ENCODE results near the gene CYP4F2. TPM values are rescaled to one million over a fixed set of nuclear protein-coding genes. Genes with fewer than 3 reads are reported as not detected.

The CYP4F2 gene
- total and polyA plus RNA-seq, 9 of the 15 experiments (the other 6 are each of a cell fraction or from before 2014, with no cell fraction given) = 0.10 to 0.56 (median 0.32) TPM; not detected in 2

GRCh38 chr19:15944401-15944800, 46.5 kb upstream of the CYP4F2 start (continued):
- TF ChIP-seq ZNF280B (CRISPR knock-in tag; IDR thresholded peaks at IDR 0.05) (peak; percentile 81), CBX3 (IDR thresholded peaks at IDR 0.05; ENCODE audit: borderline replicate concordance in 1 of 2, low read length in 2 of 2) (peak in 1 of 2 experiments; percentile 65; a peak in 1 of 3 replicates), FOXA1 (IDR thresholded peaks at IDR 0.05; ENCODE audit: borderline replicate concordance) (no peak), CUX1 (CRISPR knock-in tag; IDR thresholded peaks at IDR 0.05) (no peak), CREM (IDR thresholded peaks at IDR 0.05; ENCODE audit: low read depth) (no peak), TRIM28 (IDR thresholded peaks at IDR 0.05) (peak; percentile 85; the same call in 1 of the 2 replicates), ZC3H11A (IDR thresholded peaks at IDR 0.05; ENCODE audit: low read depth, low read length) (no peak), ZNF175 (CRISPR knock-in tag; IDR thresholded peaks at IDR 0.05; ENCODE audit: low read depth) (no peak), NRF1 (conservative IDR thresholded peaks at IDR 0.05 in 1 of 2, IDR thresholded peaks at IDR 0.05 in 1 of 2) (no peak), MCM3 (IDR thresholded peaks at IDR 0.05) (no peak), ZNF699 (CRISPR knock-in tag; IDR thresholded peaks at IDR 0.05; ENCODE audit: insufficient replicate concordance) (no peak), RBM25 (IDR thresholded peaks at IDR 0.05; ENCODE audit: low read depth, low read length, severe bottlenecking) (peak; percentile 76), RBM14 (IDR thresholded peaks at IDR 0.05; ENCODE audit: borderline replicate concordance, insufficient read depth, low read depth, low read length) (no peak), SRSF9 (IDR thresholded peaks at IDR 0.05; ENCODE audit: borderline replicate concordance, low read depth, low read length) (no peak), CBX1 (IDR thresholded peaks at IDR 0.05; ENCODE audit: low read depth) (no peak), FOXO4 (CRISPR knock-in tag; IDR thresholded peaks at IDR 0.05) (no peak), GABPA (tag; conservative IDR thresholded peaks at IDR 0.05; ENCODE audit: low read depth) (no peak), ZNF431 (CRISPR knock-in tag; IDR thresholded peaks at IDR 0.05) (no peak)

Data from K562 (cell line).